Body of pancreas (tissue), 4 donors: ENCODE data around the gene TENT5C.

Experiments
- CTCF ChIP-seq, 7 experiments: fragments of 450-650 bp in 4 of 7; fragments of 200-600 bp in 3 of 7; sonication (generic) in 3 of 7; IDR thresholded peaks; one replicate each; pipeline ENCODE4 v1.5.1; 2016 to 2019; ENCODE audit warnings: antibody characterized with exemption in 7 of 7
- POLR2A ChIP-seq, 3 donors: fragments of 450-650 bp; IDR thresholded peaks; one replicate each; pipeline ENCODE4 v1.6.1; 2016; ENCODE audit warnings: antibody characterized with exemption in 3 of 3, mild to moderate bottlenecking in 2 of 3

GRCh38 chr1:117565076-117565556, 40.7 kb upstream of the TENT5C start:
- TF ChIP-seq CTCF (IDR thresholded peaks at IDR 0.05) (no peak), POLR2A (IDR thresholded peaks at IDR 0.05) (no peak)
